Mucosa of stomach (tissue), 1 donor: ENCODE results near the gene INO80C.

Experiments
- H3K27me3 ChIP-seq: one replicate; pipeline ENCODE4 v1.7.0; 2013; ENCODE audit warnings: mild to moderate bottlenecking, low read length; ENCODE audit not compliant: control insufficient read depth, insufficient read depth
- H3K36me3 ChIP-seq: one replicate; pipeline ENCODE4 v1.7.0; 2013; ENCODE audit warnings: low read length; ENCODE audit not compliant: control insufficient read depth, insufficient read depth
- H3K4me1 ChIP-seq: one replicate; pipeline ENCODE4 v1.7.0; 2013; ENCODE audit warnings: mild to moderate bottlenecking, low read length; ENCODE audit not compliant: control insufficient read depth, insufficient read depth
- H3K4me3 ChIP-seq: one replicate; pipeline ENCODE4 v1.7.0; 2013; ENCODE audit warnings: low read length
- H3K9ac ChIP-seq: one replicate; pipeline ENCODE4 v1.7.0; 2013; ENCODE audit warnings: mild to moderate bottlenecking, low read length, moderate library complexity
- H3K9me3 ChIP-seq: one replicate; pipeline ENCODE4 v1.7.0; 2013; ENCODE audit warnings: mild to moderate bottlenecking, low read length, moderate library complexity; ENCODE audit not compliant: control insufficient read depth
- donor health status: Pancreatic carcinoma.

Gene INO80C

DNA sequence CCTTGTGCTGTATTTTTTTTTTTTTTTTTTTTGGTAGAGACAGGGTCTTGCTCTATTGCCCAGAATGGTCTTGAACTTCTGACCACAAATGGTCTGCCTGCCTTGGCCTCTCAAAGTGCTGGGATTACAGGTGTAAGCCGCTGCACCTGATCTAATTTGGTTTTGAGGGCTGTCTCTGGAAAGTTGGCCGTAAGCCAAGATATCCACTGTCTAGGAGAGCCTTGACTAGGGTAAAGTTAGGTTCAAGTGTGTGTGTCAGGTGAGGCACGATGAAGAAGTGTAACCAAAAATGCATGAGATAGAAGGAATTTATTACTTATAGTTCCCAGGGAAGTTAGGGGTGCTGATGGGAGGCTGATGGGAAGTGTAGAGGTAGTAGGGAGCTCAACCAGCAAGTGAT, 46.7 kb downstream of the INO80C start:
- no peak overlapping the region for H3K9ac ChIP-seq
- no peaks in the 10 kb centered on the region for H3K4me1 ChIP-seq
- no peak overlapping the region for H3K4me3 ChIP-seq
- H3K27me3 ChIP-seq: no peaks in the 10 kb centered on the region
- H3K36me3 ChIP-seq: no peaks in the 10 kb centered on the region
- H3K9me3 ChIP-seq: no peaks in the 10 kb centered on the region

DNA sequence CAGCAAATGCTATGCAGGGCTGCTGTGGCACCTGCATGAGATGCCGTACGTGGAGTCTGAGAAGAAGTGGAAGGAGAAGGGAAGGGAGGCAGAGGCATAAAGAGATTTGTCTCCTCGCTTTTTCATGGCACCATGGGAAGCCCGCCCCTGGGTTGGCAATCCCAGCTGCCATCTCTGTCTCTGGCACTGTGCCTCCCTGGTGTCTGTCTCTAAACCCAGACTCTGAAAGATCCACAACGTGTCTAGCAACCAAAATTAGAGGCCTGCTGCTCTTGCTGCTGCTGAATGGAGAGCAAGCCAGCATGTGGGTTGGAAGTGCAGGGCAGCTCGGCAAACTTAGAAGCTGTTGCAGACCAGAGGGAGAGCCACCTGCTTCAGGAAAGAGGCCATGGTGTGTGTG, 53.1 kb downstream of the INO80C start:
- no peaks in the 10 kb centered on the region for H3K27me3 ChIP-seq
- H3K9ac ChIP-seq: no peak overlapping the region
- no peak overlapping the region for H3K4me3 ChIP-seq
- H3K4me1 ChIP-seq: no peaks in the 10 kb centered on the region
- no peaks in the 10 kb centered on the region for H3K9me3 ChIP-seq
- H3K36me3 ChIP-seq: no peaks in the 10 kb centered on the region

DNA sequence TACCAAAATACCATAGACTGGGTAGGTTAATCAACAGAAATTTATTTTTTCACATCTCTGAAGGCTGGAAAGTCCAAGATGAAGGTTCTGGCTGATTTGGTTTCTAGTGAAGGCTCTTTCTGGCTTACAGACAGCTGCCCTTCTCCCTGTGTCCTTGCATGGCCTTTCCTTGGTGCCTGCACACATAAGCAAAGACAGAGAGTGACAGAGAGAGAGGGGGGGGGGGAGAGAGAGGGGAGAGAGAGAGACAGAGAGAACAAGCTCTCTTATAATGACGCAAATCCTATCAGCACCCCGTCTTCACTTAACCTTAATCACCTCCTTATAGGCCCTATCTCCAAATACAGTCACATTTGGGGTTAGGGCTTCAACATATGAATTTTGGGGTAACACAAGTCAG, 53.9 kb downstream of the INO80C start:
- no peak overlapping the region for H3K4me3 ChIP-seq
- no peaks in the 10 kb centered on the region for H3K4me1 ChIP-seq
- no peaks in the 10 kb centered on the region for H3K36me3 ChIP-seq
- no peaks in the 10 kb centered on the region for H3K27me3 ChIP-seq
- H3K9ac ChIP-seq: no peak overlapping the region
- H3K9me3 ChIP-seq: no peaks in the 10 kb centered on the region

DNA sequence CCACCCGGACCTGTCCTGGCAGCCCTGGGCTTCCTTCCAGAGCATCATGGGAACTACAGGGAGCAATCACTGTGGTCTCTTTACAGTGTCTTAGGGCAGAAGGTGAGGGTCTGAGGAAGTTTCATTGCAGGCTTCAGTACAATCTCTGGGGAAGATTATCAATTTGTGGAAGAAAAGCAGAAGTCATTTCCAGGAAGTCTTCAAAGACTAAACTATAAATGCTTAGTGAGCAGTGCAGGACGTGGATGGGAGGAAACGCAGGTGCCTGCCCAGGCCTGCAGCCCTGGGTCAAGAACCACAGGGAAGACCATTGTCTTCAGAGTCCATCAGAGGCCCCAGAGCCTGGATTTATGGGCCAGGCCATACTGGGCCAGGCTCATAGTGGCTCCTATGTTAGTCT, 54.3 kb downstream of the INO80C start:
- no peak overlapping the region for H3K9ac ChIP-seq
- no peak overlapping the region for H3K4me3 ChIP-seq
- H3K36me3 ChIP-seq: no peaks in the 10 kb centered on the region
- H3K27me3 ChIP-seq: no peaks in the 10 kb centered on the region
- H3K9me3 ChIP-seq: no peaks in the 10 kb centered on the region
- H3K4me1 ChIP-seq: no peaks in the 10 kb centered on the region

DNA sequence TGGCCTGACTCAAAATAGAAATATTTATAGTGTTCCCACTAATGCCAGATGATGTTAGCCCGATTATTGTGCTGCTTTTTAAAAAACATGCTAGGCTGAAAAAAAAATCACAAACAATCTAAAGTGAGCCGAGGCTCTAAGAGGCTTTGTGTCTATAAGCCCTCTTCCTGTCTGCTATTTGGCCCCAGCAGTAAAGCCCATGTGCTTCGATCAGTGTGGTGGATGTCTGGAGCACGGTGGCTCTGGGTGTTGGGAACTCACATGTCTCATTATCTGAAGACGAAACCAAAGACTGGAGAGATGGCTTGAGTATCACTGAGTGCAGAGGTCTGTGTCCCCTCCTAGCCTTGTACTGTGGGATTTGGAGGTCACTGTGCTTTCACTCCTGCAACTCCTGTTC, 55.1 kb downstream of the INO80C start:
- H3K36me3 ChIP-seq: no peaks in the 10 kb centered on the region
- no peaks in the 10 kb centered on the region for H3K27me3 ChIP-seq
- no peaks in the 10 kb centered on the region for H3K4me1 ChIP-seq
- H3K9me3 ChIP-seq: no peaks in the 10 kb centered on the region
- H3K9ac ChIP-seq: no peak overlapping the region
- H3K4me3 ChIP-seq: no peak overlapping the region

DNA sequence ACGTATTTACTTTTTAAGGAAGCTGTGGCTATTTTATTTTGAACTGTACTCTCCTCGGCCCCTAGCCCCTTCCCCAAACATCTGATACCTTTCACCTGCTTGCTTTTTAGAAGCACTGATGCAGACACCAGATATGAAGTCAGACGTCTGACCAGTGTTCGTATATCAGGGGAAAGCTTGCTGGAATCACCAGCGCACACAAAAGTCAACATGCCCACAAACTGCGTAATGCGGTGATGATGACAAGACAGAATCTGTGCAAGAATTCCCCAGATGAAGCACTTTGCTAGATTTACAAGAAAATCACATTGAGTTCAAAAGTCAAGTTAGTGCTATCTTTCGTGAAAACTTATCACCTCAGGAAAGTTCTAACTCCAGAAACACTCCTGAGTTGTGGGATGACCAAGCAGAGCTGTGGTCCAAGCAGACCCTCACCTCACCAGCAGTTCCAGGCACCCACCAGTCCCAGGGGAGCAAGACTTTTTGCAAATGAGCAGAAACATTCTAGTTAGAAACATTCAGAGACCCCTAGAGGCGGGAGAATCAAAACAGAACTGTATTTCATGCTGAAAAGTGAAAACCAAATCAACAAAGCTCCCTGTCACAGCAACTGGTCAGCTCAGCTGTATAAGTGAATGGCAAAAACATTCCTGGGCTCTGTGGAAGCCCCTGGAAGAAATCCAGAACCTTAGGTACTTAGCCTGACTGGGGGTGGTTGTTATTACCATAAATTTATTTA, 55.7 kb downstream of the INO80C start:
- no peaks in the 10 kb centered on the region for H3K9me3 ChIP-seq
- H3K36me3 ChIP-seq: no peaks in the 10 kb centered on the region
- H3K4me1 ChIP-seq: no peaks in the 10 kb centered on the region
- H3K4me3 ChIP-seq: no peak overlapping the region
- no peaks in the 10 kb centered on the region for H3K27me3 ChIP-seq
- no peak overlapping the region for H3K9ac ChIP-seq

DNA sequence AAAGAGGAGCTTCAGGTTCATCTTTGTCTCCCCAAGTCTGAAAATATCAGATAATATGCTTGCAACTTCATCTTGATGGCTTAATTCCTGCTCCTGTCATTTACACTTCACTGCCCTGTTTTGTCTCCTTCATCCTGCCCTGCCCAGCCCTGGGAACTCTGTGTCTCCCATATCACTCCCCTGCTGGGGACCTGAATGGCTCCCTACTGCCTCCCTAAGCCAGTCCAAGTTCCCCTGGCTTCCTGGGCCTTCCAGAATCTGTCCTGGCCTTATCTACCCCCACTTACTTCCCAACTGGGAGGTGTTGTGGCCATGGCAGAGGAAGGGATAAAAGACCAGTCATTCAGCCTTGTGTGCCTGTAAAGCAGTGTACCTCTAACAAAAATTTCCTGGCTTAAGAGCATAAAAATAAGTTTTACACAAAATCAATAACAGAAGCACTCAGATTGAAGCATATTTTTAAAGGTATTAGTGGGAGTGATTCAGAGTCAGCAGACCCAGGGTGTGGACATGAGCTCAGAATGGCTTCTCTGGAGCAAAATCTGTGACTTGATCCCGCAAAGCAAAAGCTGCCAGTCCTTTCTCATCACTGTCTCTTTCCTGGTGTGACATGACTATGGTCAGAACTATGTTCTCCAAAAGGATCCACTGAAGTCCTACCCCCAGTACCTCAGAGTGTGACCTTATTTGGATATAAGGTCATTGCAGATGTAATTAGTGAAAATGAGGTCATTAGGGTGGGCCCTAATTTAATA, 59.1 kb downstream of the INO80C start:
- Histone ChIP-seq H3K4me3 (no peak overlapping the region), H3K27me3 (no peaks in the 10 kb centered on the region), H3K9me3 (no peaks in the 10 kb centered on the region), H3K36me3 (no peaks in the 10 kb centered on the region), H3K4me1 (no peaks in the 10 kb centered on the region), H3K9ac (no peak overlapping the region)

DNA sequence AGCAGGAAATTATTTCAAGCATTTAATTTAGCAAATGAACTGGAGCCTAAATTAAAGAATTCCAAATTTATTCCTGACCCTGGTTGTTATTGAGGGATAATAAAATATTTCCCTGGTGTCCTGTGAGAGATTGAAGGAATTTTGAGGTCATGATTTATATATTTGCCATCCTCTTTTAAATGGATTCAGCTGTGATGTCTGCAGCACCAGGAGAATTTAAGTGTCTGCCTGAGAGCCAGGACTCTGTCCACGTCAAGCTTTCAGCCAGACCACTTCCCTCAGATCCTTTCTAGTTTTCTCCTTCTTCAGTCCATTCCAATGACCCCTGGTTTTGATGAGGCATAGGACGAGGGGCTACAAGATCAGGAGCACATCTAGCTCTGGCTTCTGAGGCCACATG, 59.9 kb downstream of the INO80C start:
- H3K27me3 ChIP-seq: no peaks in the 10 kb centered on the region
- H3K36me3 ChIP-seq: no peaks in the 10 kb centered on the region
- no peaks in the 10 kb centered on the region for H3K4me1 ChIP-seq
- H3K4me3 ChIP-seq: no peak overlapping the region
- H3K9ac ChIP-seq: no peak overlapping the region
- H3K9me3 ChIP-seq: no peaks in the 10 kb centered on the region

DNA sequence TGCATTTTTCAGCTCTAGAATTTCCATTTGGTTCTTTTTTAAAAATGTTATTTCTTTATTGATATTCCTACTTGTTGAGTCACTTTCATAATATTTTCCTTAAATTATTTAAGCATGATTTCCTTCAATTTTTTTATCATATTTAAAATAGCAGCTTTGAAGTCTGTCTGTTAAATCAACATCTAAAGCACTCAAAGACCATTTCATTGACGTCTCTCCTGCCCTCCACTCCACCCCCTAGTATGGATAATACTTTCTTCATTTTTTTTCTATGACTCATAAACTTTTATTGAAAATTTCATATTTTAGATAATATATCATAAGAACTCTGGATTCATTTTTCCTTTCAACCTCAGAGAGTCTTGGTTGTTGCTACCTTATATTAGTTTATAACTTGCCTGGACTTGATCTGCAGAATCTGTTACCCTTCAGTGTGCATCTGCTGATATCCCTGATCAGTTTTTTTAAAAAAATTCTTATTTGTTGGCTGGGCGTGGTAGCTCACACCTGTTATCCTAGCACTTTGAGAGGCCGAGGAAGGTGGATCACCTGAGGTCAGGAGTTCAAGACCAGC, 61.6 kb downstream of the INO80C start:
- Histone ChIP-seq H3K9me3 (no peaks in the 10 kb centered on the region), H3K9ac (no peak overlapping the region), H3K27me3 (no peaks in the 10 kb centered on the region), H3K4me3 (no peak overlapping the region), H3K4me1 (no peaks in the 10 kb centered on the region), H3K36me3 (no peaks in the 10 kb centered on the region)

DNA sequence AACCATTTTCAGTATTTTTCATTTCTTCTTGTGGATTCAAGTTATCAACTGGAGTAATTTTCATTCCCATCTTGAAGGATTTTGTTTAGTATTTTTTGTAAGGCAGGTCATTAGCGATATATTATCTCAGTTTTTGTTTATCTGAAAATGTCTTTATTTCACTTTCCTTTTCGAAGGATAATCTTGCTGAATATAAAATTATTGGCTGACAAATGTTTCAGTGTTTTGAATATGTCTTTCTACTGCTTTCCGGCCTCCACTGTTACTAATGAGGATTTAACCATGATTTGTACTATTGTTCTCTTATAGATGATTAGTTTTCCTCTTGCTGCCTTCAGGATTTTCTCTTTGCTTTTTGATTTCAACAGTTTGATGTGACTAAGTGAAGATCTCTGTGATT, 62.4 kb downstream of the INO80C start:
- no peaks in the 10 kb centered on the region for H3K9me3 ChIP-seq
- H3K9ac ChIP-seq: no peak overlapping the region
- H3K4me3 ChIP-seq: no peak overlapping the region
- H3K4me1 ChIP-seq: no peaks in the 10 kb centered on the region
- no peaks in the 10 kb centered on the region for H3K36me3 ChIP-seq
- no peaks in the 10 kb centered on the region for H3K27me3 ChIP-seq

DNA sequence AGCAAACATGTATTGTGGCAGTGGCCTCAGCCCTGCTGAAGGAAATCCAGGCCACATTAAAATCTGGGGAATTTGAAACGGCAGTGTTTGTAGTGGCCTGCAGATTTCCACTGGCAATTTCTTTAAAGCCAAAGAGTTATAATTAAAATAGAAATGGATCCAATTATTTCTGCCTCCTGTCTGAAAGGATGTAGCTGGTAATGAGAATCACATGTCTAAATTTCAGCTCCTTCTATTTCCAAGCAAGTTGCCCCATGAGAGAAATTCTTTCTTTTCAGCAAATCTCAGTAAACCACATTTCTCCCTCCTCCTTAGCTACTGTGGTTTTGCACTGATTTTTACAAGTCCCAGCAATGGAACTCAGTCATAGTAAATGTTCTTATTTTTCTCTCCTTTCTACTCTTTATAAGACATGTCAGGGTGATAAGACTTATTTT, 65.2 kb downstream of the INO80C start:
- Histone ChIP-seq H3K9me3 (no peaks in the 10 kb centered on the region), H3K36me3 (no peaks in the 10 kb centered on the region), H3K27me3 (no peaks in the 10 kb centered on the region), H3K4me1 (no peaks in the 10 kb centered on the region), H3K4me3 (no peak overlapping the region), H3K9ac (no peak overlapping the region)

DNA sequence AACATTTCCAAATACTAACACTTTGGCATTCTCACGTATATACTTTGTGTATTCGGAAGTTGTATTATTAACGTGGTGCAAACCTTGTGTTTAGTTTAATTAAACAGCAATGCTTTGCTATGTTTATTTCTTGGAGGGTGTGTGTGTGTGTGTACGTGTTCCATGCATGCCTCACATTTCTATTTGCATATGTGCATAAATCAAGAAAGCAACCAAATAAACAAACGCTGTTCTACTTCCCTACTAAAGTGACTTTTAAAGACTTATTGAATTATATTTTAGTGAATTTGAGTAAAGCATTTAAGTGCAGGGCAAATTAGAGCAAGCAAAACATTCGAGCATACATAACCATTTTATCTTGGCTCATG, 66.4 kb downstream of the INO80C start:
- no peaks in the 10 kb centered on the region for H3K4me1 ChIP-seq
- no peaks in the 10 kb centered on the region for H3K9me3 ChIP-seq
- H3K4me3 ChIP-seq: no peak overlapping the region
- H3K36me3 ChIP-seq: no peaks in the 10 kb centered on the region
- no peaks in the 10 kb centered on the region for H3K27me3 ChIP-seq
- H3K9ac ChIP-seq: no peak overlapping the region
